ENCODE results near the gene SPATA12. TPM values are rescaled to one million over a fixed set of nuclear protein-coding genes. Genes with fewer than 3 reads are reported as not detected.

Gene SPATA12
- total RNA-seq, 1 donor from 2014 or later, result 0.06 TPM

DNA sequence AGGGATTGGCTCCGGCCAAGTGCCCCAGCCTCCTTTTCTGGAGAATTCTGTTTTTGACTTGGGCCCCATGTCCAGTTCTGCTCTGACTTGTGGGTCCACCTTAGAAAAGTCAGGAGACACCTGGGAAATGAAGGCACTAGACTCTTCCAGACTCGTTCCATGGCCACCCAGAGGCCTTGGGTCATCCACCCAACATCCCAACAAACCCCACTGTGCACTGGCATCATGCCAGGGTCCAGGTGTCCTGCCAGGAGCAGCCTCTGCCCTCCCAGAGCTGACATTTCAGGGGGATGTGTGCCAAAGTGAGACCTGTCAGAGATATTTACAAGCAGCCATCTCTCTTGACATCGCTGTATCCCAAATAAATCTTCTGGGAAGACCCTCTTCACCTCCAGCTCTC, 13.2 kb downstream of the SPATA12 start:
- H3K4me3 ChIP-seq (ENCODE audit: low read depth, low read length), result no peak overlapping the region
- DNase-seq (ENCODE audit: low read depth), result no peak
- TF ChIP-seq, protein P1, sequence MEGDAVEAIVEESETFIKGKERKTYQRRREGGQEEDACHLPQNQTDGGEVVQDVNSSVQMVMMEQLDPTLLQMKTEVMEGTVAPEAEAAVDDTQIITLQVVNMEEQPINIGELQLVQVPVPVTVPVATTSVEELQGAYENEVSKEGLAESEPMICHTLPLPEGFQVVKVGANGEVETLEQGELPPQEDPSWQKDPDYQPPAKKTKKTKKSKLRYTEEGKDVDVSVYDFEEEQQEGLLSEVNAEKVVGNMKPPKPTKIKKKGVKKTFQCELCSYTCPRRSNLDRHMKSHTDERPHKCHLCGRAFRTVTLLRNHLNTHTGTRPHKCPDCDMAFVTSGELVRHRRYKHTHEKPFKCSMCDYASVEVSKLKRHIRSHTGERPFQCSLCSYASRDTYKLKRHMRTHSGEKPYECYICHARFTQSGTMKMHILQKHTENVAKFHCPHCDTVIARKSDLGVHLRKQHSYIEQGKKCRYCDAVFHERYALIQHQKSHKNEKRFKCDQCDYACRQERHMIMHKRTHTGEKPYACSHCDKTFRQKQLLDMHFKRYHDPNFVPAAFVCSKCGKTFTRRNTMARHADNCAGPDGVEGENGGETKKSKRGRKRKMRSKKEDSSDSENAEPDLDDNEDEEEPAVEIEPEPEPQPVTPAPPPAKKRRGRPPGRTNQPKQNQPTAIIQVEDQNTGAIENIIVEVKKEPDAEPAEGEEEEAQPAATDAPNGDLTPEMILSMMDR (conservative IDR thresholded peaks at IDR 0.05; ENCODE audit: low read depth, low read length), result no peak

DNA sequence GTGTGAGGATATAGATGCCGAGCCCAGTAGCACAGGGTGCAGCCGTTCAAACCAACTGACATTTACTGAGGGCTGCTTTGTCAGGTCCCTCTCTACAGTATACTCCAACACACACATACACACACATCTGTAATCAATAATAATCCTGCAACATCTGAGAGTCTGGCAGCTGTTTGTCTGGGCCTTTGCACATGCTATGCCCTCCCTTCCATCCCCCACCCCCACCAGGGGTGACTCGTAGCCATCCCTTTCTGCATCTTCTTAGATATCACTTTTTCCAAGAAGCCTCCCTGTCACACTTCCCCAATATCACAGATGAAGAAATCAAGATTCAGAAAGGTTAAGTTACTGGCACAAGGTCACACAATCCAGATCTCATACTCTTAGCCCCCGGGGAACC, 13.7 kb downstream of the SPATA12 start:
- TF ChIP-seq, protein P1 (conservative IDR thresholded peaks at IDR 0.05; ENCODE audit: low read depth, low read length), result no peak
- DNase-seq (ENCODE audit: low read depth), result no peak
- H3K4me3 ChIP-seq (ENCODE audit: low read depth, low read length), result no peak overlapping the region

DNA sequence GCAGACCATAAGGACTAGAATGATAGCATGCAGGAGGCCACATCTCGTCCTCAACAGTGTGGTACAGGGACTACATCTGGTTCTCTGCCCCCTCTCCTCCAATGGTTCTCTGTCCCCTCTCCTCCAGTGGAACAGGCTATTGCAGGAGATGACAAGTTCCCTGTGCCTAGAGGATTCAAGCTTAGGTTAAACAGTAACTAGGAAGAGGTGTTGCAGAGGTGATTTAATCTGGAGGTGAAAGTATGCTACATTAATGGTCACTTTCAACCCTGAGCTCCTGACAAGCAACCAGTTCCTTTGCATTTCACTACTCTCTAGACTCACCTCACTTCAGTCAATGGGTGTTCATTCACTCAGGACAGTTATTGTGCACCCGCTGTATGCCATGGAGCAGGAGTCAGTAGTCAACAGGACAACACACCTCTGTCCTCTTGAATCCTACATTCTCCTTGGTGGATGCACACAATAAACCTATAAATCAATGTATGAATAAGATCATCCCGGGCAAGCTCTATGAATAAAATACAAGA, 16.0 kb downstream of the SPATA12 start:
- H3K4me3 ChIP-seq (ENCODE audit: low read depth, low read length), result no peak overlapping the region
- no peak for DNase-seq (ENCODE audit: low read depth)
- TF ChIP-seq, protein P1 (conservative IDR thresholded peaks at IDR 0.05; ENCODE audit: low read depth, low read length), result no peak

DNA sequence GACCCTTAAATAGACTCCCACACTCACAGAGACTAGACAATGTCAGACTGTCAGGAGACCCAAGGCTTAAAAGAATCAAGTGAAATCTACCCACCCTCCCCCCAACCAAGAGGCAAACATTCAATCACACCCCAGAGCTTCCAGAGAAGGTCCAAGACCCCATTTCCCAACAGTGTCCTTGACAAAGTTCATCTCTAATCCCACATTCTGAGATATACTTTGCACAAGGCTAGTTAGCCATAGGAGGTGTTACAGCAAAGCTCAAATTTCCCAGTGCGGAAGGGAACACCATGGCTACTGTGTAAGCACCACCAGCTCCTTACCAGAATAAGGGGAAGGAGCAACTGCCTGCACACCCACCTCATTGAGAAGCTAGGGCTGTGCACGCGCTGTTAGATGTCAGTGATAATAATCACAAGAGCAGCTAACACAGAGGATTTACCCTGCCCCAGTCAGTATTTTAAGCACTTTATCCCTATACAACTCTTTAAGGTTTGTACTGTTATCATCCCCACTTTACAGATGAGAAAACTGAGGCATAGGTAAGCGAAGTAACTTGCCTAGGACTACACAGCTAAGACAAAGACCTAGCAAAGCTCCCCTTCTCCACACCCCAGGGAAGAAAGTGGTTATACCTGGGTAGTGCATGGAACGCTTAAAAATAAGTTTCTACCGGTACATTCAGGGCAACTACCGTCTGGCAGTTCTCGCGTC, 17.3 kb downstream of the SPATA12 start:
- no peak for DNase-seq (ENCODE audit: low read depth)
- TF ChIP-seq, protein P1 (conservative IDR thresholded peaks at IDR 0.05; ENCODE audit: low read depth, low read length), result no peak
- H3K4me3 ChIP-seq (ENCODE audit: low read depth, low read length), result peak overlapping the region; percentile 90

DNA sequence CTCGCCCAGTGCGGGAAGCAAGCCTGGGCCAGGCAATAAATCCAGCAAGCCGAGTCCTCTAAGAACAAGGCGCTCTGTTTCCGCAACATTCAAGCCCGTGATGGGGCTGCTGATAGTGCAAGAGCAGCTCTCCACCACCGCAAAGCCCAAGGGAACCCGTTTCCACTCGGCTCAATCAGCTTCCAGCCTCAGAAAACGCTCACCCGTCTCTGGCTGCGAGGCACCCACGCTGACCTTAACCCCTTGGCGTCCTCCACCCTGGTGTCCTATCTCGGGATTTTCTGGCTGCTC, 17.8 kb downstream of the SPATA12 start:
- TF ChIP-seq, protein P1 (conservative IDR thresholded peaks at IDR 0.05; ENCODE audit: low read depth, low read length), result no peak
- peak overlapping the region; percentile 90 for H3K4me3 ChIP-seq (ENCODE audit: low read depth, low read length)
- DNase-seq (ENCODE audit: low read depth), result no peak

DNA sequence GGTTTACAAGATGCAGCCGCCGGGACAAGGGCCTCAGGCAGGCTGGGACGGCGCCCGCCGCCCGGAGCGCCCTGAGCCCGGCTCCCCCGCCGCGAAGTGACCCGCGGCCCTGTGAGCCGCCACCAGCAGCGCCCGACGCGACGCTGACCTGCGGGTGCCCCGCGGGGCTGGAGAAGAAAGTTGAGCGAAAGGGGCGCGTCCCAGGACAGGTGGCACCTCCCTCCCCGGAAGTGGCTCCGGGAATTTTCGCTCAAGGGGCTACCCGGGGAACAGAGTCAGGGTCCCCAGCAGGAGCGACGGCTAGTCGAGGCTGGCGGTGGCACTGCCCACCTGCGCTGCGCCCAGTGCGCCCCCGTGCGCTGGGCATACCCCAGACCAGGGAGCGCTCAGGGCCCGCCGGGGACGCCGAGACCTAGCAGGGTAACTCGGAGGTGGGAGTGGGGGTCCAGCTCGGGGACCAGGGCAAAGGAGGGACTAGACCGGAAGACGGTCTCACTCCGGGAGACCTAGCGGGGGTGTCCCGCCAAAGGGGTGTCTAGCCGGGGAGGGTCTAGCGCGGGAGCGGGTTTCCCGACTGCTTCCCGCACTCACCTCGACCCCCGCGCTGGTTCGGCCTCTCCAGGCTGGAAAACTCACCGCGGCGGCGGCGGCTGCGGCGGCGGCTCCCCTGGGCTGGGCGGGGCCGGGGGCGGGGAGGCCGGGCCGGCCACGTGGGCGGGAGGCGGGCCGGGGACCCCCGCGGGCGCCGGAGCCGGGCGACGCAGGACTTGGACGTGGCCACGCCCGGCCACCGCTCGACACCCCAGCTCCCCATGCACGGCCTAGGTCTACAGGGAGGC, 18.4 kb downstream of the SPATA12 start:
- no peak for DNase-seq (ENCODE audit: low read depth)
- TF ChIP-seq, protein P1 (conservative IDR thresholded peaks at IDR 0.05; ENCODE audit: low read depth, low read length), result peak; percentile 17
- H3K4me3 ChIP-seq (ENCODE audit: low read depth, low read length), result peak overlapping the region; percentile 90
